Fibroblast of skin of back (primary cell): ENCODE data around the gene AGAP1.
"Not testable (repeated sequence)": the region's sequence is repeated elsewhere in the genome, so short reads cannot be mapped to it uniquely, and the experiment has no call there.

ENCODE experiments used
- DNase-seq: peaks from one replicate; pipeline ENCODE4 v3.0.0-alpha.2; 2013

AGAP1 gene

GRCh38 chr2:236078297-236079255 lies 584.7 kb downstream of the AGAP1 start:
- DNase-seq, result peak; percentile 60

- no peak for DNase-seq
These were observed 586.6 kb downstream of the AGAP1 start for GRCh38 chr2:236080412-236080811.

DNA sequence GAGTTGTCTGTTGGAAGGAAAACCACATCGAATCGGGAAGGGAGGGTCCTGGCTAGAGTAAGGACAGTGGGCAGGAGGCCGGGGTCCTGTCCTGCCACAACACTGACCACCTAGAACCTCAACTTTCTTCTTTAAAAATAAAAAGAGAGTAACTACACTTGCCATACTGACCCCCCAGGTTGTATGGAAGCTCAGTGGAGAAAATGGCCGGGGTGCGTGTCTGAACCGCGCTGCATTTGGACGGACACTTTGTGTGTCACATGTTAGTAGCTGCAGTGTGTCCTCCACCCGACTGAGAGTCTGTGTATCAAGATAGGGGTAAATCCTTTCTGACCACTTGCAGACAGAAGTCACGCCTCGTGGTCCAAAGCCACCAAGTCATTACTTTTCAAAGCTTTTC lies 587.3 kb downstream of the AGAP1 start:
- DNase-seq, result no peak

DNA sequence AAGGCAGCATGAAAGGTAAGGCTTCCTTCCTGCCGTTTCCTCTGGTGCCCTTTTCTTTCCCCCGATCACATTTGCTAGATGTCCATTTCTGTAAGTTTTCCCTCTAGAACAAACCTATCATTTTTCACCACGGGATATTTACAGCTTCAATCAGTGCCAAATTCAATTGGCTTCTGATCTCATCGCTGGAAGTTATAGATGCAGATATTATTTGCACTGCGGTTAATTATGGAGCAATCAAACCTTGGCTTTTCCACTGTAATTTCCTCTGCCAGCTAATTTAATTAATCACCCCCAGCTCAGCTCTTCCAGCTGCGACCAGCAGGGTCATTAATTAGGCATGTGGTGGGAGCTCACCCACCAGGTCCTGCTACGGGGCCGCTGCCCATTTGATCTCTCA lies 588.2 kb downstream of the AGAP1 start:
- no peak for DNase-seq

GRCh38 chr2:236083934-236084333 lies 590.1 kb downstream of the AGAP1 start:
- no peak for DNase-seq

GRCh38 chr2:236085211-236085610 lies 591.4 kb downstream of the AGAP1 start:
- DNase-seq, result no peak

DNA sequence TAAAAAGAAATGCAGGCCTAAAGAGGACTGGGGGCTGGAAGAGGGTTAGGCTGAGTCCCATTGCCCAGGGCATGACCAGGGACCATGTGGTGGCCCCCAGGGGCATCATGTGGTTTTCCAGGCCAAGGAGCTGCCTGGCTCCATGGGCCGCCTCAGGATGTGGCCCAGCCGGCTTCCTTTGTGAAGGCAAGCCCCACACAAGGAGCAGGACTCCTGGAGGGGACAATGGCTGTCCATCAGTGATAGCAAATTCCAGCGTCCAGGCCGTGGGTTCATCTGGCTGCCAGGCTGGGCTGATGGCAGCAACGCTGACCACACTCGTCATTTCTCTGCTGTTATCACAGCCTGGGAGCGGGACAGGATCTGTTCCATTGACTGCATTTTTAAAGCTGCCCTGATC lies 591.8 kb downstream of the AGAP1 start:
- no peak for DNase-seq

- no peak for DNase-seq
These were observed 592.6 kb downstream of the AGAP1 start for GRCh38 chr2:236086403-236086970.

DNA sequence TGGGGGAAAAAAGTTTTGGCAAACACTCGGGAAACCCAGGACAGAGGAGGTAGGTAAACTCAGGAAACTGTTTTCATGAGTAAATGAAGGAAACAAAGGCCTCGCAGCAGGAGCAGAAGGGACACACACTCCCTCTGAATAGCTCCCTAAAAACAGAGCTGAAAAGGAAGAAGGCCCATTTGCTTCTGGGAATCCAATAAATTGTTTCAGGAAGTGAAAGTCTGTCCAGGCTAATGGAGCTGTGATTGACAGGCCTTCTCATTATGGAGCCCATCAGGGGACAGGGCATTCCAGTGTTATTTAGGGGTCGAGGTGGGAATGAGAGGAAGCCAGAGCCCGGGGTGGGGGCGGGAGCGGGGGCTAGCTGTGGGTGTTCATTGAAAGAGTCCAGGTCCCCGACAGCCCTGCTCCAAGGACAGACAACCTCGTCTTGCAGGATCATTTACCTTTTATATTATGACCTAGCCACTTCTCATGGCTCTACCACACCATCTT lies 593.2 kb downstream of the AGAP1 start:
- no peak for DNase-seq

GRCh38 chr2:236088368-236089057 lies 594.7 kb downstream of the AGAP1 start:
- peak; percentile 33 for DNase-seq

DNA sequence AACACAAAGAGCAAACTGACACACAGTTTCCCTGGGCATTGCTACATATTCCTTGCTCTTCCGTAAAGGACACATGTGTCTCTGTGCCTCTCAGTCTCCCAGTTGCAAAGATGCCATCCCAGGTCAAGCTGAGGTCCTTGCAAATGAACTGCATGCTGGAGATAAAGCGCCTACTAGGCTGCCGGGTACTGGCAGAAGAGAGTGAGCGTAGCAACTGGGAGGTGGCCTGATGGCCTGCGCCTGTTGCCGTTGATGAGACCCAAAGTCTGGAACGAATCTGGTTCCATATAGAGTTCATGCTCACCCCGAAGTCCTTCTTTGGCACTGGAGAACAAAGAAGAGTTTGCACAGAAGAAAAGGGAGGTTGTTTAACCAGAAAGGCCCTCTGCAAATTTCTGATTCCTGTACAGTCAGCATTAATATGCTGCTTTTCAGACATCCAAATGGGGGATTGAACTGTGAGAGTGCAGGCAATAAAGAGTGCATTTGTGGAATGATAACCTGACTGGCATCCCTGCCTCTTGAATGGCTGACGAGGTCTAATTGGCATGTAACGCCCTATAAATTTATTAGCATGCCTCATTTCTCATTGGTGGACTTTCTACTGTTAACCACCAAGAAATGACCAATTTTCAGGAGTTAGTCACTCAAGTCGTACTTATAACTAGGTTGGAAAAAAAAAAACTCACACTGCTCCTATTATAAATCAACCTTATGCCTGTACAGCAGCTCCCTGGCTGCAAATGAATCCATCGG lies 595.6 kb downstream of the AGAP1 start:
- peak; percentile 36 for DNase-seq

DNA sequence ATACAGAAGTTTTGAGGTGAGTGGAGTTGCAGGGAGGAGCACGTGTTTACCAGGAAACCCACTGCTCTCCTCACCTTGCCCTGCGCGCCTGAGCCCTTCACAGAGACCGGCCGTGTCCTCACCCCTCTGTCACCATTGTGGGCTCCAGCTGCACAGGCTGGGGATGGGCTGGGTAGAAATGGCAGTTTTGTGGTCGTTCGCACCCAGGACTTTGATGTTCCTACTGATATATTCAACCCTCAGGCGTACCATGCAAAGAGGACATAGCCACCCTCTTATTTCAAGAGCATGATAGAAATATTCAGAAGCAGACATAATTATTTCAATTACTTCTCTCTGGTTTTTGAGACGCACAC lies 596.2 kb downstream of the AGAP1 start:
- DNase-seq, result no peak

DNA sequence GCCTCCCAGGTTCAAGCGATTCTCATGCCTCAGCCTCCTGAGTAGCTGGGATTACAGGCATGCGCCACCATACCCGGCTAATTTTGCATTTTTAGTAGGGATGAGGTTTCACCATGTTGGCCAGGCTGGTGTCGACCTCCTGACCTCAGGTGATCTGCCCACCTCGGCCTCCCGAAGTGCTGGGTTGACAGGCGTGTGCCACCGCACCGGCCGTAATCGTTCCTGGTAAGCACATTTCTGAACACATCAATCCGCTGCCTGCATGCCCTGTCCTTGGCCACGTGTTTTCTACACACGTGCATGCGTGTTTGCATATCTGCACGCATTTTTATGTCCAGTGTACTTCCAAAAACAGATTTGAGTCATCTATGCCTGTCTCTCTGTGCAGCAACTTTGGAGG lies 597.0 kb downstream of the AGAP1 start:
- DNase-seq, result not testable (repeated sequence)

GRCh38 chr2:236092714-236093113 lies 598.9 kb downstream of the AGAP1 start:
- no peak for DNase-seq

DNA sequence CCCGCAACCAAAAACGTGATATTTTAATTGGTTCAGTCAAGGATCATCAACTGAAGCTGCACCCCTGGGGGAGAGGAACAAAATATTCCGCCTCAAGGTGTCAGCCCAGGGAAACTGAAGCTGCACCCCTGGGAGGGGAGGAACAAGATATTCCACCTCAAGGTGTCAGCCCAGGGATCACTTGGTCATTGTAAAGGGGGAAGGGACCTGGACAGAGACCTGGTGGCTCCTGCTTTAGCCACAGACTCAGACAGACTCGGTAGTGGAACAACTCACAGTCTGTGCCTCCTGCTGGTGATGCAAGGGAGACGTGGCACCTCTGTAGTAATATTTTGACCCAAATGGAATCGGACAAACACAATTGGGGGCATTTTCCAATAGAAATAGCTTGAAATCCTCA lies 599.3 kb downstream of the AGAP1 start:
- no peak for DNase-seq

DNA sequence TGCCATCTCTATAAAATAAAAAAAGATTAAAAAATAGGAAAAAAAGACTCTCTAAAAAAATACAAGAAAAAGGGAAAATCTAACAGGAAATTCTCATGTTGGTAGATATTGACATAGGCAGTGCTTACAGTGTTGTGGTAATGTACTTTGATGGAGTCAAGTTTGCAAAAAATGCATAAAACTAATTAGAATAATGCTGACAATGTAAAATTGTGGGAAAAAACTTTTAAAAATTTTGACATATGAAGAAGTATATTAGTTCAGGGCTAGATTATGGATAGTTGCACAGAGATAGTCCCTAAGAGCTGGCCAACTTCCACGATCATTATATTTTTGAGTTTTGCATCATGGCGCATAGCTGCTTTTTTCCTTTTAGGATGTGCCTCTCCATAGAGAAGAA lies 601.7 kb downstream of the AGAP1 start:
- no peak for DNase-seq

DNA sequence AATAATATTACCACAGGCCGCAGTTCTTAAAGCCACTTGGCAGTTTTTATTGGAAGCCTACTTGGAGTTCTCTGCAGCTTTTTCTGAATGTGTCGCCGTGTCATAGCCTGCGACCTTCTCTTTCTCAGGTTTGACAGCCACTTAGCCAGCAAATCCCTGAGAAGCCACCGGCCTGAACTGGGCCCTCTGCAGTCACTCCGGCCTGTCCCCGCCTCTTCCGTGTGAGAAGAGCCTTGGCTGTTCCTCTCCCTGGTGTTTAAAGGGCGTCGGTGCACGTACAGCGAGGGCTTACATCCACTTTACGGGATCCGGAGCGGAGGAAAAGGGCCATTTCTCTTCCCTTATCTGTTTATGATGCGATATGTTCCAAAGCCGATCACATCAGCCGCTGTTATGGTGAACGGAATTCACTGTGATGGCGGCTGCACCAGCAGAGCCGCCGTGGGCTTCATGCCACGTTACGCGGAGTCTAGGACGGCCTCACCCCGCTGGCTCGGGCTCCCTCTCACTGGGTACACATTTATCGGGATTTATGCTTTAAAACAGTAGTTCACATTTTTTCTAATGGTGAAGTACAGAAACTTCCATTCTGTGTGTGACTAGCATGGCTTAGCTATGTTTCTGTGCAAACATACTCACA lies 607.6 kb downstream of the AGAP1 start:
- DNase-seq, result no peak

GRCh38 chr2:236102971-236103370 lies 609.1 kb downstream of the AGAP1 start:
- DNase-seq, result no peak

DNA sequence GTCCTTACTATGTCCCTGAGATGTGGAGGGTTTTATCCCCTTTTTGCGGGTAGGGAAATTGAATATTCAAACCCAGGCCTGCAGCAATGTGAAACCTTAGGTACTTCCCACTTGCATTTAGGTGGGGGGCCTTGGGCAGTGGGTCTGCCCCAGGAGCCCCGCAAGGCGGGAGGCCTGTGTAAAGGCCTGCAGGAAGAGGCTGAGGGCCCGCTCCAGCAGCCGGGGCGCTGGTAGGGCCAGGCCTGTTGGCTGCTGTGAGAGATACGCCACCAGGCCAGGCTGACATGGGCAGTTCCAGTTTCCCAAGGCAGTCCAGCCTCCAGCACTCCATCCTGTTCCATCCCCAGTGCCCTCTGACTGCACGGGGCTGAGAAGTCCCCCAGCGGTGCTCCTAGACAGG lies 610.1 kb downstream of the AGAP1 start:
- DNase-seq, result no peak

DNA sequence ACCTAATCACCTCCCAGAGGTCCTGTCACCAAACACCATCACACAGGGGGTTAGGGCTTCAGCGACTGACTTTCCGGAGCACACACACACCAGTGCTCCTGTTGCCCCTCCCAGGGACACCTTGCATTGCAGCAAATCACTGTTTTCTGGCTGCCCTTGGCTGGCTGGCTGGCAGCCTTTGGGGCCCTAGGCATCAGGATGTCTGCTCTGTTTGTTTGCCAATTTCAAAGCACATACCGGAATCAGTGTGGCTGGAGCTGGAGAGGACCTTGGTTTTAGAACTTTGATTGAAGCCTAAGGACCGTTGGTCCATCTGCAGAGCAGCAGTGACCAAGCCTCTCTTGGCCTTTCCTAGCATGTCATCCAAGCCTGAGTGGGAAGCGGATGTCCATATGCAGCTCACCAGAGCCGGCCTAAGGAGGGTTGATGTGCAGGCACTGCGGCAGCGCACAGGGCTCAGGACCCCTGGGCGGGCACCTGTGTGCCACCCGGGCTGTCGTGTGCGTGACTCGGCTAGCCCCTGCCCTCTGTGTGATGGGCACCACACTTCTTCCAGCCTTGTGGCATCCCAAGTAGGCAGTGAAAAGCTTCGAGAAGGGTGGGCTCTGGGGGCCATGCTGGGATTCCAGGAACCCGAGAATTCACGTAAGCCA lies 612.2 kb downstream of the AGAP1 start:
- no peak for DNase-seq

DNA sequence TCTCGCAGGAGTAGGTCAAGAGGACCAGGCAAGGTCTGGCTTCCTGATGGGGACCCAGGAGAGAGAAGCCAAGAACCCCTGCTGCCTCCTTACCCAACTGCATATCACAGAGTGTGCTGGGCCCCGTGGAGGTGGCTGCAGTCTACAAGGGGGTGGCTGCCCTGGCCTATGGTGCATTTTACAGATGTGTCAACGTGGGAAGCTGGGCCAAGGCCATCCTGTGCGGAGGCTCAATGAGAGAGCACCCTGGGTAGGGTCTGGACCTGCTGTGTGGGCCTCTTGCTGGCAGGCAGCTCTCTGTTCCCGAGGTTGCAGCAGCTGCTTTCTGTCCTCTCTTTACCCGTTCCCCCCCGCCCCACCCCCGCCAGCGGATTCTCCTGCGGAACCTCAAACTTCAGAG lies 612.9 kb downstream of the AGAP1 start:
- DNase-seq, result no peak

GRCh38 chr2:236107536-236107935 lies 613.7 kb downstream of the AGAP1 start:
- DNase-seq, result no peak
